IPS-NIHi7 (cell line): ENCODE measurements around the gene SARNP.
"Not testable (repeated sequence)": the region's sequence is repeated elsewhere in the genome, so short reads cannot be mapped to it uniquely, and the experiment has no call there.

Experiments
- DNase-seq: peaks from one replicate; pipeline ENCODE4 v3.0.0; 2012; ENCODE audit warnings: mixed read lengths; ENCODE audit errors: extremely low spot score

Gene SARNP, protein sequence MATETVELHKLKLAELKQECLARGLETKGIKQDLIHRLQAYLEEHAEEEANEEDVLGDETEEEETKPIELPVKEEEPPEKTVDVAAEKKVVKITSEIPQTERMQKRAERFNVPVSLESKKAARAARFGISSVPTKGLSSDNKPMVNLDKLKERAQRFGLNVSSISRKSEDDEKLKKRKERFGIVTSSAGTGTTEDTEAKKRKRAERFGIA

DNA sequence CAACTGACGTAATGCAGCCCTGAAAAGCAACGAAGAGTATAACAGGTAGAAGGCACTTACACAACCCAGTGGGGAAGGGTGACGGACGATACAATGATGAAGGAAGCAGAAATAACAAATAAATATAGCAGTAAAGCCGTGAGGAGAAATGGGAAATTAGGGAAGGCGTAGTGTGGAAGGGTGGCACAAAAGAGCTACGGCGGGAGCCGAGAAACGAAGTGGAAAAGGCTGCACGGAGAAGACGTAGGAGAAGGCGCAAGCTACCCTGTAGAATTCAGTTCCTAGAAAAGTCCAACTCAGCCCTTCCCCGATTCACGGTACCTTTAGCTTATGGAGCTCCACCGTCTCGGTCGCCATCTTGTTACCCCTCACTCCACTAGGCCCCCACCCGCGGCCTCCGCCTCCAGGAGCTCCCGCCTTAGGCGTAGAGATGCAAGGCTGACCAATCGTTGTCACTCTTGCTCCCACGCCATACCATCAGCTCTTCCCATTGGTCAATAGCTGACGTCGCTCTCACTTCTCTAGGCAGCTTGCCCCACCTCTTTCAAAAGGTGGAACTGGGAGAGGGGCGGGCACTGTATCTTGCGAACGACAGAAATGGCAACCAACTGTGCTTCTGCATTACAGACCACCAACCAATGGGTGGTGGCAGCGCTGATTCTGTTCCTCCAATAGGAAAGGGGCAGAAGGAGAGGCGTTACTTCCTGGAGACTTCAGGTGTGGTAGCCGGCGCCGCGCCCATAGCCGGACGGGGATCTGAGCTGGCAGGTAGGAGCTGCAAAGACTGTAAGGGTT, at the start of gene SARNP, which contains the start of gene ORMDL2:
Gene SARNP, minus strand, starts transcription at position 380 of the 795 bp plus-strand sequence. Its CDS starts 23 bp downstream, at position 357.
Gene ORMDL2, plus strand, starts transcription at position 697 of the 795 bp plus-strand sequence. CDS start 959 bp downstream, outside the sequence.
- peak; percentile 99 for DNase-seq

DNA sequence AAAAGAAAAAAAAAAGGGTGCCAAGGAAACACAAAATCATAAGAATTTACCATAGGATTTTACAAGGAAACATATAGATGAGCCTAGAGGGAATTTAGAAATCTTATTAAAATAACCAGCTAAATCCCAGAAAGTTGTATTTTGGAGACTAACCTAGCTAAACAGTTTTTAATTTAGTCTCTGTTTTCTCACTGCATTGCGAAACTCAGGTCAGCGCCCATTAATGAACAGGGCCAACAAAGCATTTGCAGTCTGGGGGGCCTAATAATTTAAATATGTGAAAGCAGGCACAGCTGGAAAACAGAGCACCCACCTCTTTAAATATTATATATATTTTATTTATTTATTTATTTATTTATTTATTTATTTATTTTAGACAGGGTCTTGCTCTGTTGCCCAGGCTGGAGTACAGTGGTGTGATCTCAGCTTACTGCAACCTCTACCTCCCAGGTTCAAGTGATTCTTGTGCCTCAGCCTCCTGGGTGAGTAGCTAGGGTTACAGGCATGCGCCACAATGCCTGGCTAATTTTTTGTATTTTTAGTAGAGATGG, 49.0 kb upstream of the SARNP start:
- not testable (repeated sequence) for DNase-seq

DNA sequence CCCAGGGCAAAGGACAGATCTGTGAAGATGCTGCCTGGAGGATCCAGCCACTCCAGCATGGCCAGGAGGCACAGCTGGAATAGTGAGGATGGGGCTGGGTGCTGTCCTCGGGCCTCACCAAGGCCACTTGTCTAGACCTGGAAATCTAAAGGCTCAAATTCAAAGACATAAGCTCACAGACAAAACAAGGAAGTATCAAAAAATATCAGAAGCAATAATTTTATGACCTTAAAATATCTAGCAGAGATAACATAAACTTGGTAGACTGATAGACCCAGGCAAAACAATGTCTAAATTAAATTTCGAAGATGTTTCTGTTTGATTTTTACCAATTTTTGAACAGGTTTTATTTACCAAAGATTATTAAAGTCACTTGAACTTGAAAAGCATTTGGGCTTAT, 47.8 kb upstream of the SARNP start:
- DNase-seq: no peak

DNA sequence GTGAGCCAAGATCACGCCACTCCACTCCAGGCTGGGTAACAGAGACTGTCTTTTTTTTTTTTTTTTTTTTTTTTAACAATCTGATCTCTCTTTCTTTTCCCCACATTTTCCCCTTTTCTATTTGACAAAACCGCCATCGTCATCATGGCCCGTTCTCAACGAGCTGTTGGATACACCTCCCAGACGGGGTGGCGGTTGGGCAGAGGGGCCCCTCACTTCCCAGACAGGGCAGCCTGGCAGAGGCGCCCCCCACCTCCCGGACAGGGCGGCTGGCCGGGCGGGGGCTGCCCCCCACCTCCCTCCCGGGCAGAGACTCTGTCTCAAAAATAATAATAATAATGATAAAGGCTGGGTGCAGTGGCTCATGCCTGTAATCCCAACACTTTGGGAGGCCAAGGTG, 45.4 kb upstream of the SARNP start:
- not testable (repeated sequence) for DNase-seq

DNA sequence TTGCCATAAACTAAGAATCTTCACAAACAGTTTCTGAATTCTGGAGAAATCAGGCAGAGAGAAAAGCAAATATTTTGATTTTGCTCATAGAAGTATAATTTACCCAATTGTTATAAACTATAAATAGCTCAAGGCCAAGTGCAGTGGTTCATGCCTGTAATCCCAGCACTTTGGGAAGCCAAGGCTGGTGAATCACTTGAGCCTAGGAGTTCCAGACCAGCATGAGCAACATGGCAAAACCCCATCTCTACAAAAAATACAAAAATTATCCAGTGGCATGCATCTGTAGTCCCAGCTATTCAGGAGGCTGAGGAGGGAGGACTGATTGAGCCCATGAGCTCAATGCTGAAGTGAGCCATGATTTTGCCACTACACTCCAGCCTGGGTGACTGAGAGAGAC, 44.8 kb upstream of the SARNP start:
- DNase-seq: no peak

DNA sequence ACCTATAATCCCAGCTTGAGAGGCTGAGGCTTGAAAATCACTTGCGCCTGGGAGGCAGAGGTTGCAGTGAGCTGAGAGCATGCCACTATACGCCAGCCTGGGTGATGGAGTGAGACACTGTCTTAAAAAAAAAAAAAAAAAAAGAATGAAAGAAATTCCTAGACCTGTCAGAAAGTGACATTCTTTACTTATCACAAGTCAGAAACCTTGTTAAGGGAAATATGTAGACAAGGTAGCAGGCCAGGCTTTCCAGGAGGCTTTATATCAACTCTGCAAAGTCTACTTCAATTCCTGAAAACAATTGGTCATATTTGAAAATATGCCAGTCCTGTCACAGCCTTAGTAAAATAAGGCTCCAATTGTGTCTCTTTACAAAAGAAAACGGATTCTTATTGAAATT, 44.3 kb upstream of the SARNP start:
- DNase-seq: no peak

DNA sequence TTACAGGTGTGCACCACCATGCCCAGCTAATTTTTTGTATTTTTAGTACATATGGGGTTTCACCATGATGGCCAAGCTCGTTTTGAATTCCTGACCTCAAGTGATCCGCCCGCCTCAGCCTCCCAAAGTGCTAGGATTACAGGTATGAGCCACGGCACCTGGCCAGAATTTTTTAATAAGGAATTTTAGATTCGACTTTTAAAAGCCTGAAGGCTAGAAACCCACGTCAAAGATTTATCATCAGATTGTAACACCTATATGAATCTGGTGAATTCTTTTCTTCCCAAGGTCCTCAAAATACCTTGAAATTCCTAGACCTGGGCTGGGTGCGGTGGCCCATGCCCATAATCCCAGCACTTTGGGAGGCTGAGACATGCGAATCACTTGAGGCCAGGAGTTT, 43.9 kb upstream of the SARNP start:
- DNase-seq: no peak

DNA sequence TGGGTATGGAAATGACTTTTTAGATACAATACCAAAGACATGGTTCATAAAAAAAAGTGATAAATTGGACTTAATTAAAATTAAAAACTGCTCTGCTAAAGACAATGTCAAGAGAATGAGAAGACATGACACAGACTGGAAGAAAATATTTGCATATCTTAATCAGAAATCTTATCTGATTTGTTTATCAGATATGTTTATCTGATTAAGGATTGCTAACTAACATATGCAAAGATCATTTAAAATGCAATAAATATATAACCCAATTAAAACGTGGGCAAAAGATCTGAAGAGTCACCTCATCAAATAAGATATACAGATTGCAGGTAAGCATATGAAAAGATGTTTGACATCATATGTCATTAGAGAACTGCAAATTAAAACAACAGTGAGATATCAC, 35.2 kb upstream of the SARNP start:
- no peak for DNase-seq

DNA sequence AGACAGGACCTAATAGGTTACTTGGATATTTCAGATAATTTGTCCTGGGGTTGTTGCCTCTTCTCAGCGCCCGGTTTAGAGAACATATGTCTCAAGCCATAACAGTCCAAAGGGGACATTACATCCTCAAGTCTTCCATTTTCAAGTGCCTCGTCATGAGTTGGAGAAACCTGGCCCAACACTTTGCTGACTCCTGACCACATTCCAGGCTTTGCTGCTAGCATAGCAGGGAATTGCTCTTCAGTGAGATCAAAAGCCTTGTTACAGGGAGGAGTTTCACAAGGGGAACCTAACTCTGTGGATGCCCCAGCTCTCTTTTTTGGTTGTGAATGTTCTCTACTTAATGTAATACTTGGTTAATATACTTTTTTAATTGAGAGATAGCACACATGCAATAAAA, 33.4 kb upstream of the SARNP start:
- no peak for DNase-seq

DNA sequence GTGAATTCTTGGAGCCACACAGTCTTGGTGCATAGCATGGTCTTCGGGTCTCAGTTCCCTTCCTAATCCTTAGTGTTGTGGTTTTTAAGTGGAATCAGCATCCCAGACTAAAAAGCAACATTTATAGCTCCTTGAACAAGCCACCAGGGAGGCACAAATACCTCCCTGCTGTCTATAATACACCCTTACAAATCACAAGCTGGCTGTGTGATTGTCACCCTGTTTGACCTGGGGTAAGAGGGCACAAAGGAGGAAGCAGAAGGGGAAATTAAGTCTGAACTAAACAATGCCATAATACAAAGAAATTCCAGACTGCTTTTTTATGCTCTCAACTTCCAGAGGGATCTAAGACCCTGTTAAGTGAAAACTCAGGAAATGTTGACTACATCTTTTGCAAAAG, 32.9 kb upstream of the SARNP start:
- no peak for DNase-seq

DNA sequence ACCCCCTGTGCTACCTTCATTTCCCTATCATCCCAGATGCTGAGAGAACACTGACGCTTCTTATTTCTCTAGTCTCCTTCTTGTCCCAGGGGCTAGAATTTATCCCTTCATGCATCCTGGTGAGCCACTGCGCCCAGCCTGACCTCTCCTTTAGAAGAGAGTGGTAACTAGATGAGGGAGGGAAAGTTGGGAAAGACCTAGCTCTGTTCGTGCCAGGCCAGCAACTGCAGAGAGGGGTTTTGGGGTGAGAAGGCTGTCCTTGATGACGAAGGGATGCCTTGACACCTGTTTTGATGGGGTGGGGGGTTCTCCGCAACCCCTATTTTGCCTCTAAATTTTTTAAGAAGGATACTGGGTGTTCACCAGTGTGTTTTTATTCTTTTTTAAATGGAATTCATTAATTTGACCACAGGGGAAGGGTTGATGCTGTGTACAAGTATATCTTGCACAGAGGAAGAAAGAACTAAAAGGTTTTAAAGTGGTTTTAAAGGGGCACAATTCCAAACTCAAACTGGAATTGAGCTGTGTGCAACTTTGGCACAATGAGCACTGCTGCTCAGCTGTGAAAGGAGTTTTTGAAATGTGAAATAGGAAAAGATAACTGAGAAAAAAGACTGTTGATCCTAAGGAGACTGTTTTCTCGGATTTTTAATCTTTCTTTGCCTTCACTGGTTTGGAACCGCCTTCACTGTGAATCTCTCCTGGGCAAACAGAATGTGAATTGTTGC, 32.3 kb upstream of the SARNP start:
- no peak for DNase-seq

DNA sequence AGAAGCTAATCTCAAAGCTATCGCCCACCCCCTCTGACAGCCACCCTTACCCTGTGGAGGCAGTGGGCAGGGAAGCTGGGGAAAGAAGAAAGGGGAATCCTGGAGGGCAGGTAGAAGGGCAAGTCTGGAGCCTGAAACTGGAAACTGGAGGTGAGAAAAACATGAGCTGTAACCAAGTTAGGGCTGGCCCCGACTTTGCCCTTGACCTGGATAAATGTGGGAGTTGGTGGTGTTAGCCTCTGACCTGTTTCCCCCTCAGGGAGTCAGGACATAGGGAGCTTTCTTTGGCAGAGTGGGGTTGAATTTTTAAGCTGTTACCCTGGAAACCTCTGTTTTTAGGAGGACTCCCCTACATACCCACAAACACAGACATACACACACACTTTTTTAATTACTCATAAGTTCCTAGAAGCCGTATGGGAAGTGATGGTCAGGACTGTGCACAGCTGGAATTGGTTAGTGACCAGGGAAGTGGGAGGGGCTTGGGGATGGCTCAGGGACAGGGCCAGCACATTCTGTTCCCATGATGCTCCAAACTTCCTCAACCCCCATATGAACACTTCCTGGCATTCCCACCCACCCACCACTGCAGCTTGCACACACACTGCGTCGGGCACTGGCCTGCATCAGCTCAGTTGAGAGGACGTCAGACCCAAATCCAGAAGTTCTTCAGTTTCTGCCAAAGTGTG, 30.2 kb upstream of the SARNP start:
- DNase-seq: no peak

DNA sequence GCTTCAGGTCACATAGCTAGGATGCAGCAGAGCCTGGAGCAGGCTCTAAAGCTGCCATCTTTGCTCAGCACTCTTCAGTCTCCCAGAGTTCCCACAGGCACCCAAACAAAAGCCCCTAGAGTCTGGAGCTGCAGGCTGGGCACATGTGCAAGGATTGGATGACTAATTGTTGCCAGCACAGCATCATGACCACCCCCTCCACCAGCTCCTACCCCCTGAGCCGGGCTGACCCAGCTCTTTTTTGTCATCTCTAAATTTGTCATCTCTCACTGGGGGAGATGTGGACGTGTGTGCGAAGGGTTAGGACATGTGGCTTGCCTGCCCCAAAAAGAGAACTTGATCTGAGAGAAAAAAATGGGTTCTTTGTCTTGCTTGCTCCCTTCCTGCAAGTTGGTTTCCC, 29.5 kb upstream of the SARNP start:
- no peak for DNase-seq

DNA sequence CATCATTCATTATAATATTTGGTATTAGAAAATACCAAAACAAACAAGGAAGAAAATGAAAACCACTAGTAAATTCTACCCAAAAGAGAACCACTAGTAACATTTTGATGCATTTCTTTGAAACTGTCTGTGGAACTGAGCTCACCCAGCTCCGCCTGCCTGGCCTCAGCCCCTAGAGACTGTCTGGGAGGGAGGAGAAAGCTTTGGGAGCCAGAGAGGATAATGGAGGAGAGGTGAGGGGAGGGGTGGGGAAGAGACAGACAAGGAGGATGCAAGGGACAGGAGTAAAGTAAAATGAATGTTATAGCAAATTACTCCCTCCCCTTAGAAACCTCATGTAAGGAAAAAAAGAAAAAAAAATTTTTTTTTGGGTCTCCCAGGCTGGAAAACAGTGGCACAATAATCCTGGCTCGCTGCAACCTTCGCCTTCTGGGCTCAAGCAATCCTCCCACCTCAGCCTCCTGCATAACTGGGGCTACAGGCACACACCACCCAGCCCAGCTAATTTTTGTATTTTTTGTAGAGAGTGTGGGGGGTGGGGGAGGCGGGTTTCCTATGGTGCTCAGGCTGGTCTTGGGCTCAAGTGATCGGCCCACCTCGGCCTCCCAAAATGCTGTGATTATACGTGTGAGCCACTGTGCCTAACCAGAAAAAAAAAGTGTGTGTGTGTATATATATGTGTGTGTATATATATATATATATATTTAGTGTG, 28.4 kb upstream of the SARNP start:
- no peak for DNase-seq

DNA sequence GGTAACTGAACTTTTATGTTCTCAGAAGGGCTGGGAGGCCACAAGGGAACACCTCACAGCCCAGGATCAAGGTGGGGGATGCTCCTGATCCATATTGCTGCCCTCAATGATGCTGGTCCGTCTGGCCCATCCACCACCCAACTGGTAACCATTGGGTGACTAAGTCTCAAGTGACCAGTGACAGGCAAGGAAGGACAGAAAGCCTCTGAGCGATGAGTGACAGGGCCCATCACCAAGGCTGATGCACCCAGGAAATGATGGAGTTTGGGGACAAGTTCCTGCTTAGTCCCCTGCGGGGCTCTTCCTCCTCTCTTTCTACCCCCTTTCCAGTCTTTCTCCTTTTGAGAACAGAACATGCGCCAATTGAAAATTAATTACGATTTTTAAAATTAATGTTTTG, 27.8 kb upstream of the SARNP start:
- DNase-seq: no peak

DNA sequence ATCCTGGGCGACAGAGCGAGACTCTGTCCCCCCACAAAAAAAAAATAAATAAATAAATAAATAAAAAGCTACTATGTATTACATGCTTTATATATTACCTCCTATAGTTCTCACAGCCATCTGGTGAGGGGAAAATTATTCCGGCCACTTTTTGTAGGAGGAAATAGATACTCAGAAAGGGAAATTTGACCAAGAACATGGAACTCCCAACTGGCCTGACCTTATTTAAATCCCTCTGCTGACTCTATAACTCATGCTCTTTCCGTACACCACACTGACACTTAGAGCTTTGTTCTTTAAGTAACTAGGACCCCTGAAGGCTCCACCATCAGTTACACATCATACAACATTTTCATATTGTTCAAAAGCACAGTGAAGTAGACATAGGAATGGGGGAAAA, 27.4 kb upstream of the SARNP start:
- DNase-seq: no peak

DNA sequence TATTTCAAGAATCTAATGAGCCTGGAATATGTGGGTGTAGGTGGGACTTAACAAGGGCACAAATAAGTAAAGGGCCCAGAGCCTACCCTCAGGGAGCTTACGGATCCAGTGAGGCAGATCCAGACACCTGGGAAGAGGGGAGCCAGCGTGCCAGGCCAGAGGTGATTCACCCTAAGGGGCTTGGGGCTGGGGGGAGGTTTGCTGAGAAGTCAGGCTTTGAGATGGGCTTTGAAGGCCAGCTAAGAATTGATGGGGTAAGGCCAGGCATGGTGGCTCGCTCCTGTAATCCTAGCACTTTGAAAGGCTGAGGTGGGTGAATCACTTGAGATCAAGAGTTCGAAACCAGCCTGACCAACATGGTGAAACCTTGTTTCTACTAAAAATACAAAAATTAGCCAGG, 25.9 kb upstream of the SARNP start:
- no peak for DNase-seq

DNA sequence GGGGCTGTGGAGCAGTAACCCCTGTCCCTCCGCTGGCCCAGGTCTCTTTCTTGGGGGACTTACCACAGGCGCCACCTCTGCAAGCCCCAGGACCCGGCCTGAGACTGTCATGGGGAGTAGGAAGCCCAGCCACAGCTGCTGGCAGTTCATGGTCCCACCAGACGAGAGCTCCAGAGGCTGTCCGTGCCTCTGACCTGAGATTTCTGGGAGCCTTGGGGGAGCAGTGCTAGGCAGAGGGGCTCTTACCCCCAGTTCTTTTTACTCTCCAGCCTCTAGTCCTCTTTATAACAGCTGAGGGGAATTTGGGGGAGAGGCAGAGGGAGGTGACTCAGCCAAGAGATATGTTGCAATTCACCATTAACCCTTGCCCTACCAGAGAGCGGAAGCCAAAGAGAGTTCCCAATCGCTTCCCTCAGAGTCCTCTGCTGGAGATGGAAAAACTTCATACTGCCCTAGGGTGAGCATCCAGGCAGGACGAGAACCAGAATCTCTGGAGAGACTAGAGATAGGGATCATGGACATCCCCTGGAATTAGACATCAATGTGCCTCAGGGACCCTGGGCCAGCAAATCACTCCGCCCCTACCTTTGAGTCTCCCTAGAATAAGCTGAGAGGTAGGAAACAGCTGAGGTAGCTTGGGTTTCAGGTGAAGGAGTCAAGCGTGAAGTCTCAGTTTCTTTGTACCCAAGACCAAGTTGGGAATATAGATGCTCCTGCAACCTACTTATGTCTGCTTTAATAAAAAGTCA, 25.3 kb upstream of the SARNP start, which contains the start of gene MMP19:
Gene MMP19, minus strand, starts transcription at position 256 of the 749 bp plus-strand sequence. Its CDS starts 106 bp downstream, at position 150.
- DNase-seq: peak; percentile 63

DNA sequence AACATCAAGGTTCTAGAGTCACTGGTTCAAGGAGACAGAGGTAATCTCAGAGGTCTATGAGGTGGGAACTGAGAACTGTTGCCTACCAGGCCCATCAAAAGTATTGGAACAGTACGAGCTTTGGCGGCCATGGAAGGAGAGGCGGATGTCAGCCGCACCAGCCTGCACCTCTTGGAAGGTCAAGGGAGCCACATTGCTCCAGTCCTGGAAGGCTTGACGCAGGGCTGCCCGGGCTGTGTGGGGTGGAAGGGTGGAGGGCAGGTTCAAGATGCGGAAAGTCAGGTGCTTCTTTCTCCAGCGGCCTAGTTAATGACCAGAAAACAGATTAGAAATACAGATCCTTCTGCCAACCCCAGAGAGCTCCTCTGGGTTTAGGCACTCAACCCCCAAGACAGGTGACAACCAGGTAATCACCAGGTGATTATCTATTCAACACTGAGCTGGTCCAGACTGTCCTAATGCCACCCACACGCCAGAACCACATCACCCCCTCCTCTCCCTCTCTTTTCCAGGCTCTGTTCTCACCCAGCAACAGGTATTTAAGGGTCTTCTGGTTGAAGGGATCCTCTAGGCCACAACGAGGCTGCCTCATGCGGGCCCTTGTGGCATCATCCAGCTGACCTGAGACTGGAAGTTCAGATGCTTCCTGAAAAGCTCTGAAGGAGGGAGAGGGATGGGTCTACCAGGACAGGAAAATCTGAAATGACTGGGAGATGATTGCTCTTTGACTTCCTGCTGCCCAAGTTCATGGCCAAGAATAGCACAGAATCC, 23.2 kb upstream of the SARNP start:
- DNase-seq: no peak
